HPDE6-E6E7 (cell line): Measurements from ENCODE around the gene HDAC9.

Experiments
- DNase-seq: peaks from one replicate; pipeline ENCODE4 v3.0.0; 2011; ENCODE audit warnings: missing footprints; ENCODE audit errors: extremely low spot score

The HDAC9 gene

DNA sequence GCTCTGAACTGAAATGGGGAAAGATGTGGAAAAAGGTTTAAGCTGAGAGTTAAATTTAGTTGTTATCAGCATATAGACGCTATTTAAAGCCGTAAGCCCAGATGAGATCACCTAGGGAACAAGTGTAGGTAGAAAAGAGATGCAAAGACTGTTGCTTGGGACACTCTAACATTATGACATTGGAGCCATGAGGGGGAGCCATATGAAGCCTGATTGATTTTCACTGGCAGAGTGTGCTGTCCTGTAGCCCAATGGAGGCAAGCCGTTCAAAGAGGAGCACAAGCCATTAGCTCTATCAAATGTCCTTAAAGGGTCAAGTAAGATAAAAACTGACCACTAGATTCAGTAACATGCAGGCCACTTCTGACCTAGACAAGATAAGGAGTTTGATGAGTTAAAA lies 398.6 kb downstream of the HDAC9 start:
- DNase-seq, result no peak

DNA sequence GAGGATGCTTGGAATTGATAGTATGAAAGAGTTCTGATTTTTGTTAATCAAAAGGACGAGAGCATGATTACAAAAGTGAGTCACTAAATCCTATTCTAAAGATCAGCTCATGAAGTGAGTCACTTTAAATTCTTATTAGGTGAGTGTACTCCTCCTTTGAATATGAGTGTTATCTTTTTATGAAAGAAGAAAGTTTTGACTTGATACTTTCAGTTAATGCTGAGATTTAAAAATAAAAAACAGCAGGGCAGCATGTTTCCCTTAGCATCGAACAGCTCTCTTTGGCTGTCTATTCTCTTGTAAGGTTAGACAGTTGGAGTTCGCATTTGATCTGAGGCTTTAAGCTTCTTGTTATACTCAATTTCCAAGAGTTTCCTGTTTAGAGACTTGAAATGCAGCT lies 399.9 kb downstream of the HDAC9 start:
- peak; percentile 27 for DNase-seq

DNA sequence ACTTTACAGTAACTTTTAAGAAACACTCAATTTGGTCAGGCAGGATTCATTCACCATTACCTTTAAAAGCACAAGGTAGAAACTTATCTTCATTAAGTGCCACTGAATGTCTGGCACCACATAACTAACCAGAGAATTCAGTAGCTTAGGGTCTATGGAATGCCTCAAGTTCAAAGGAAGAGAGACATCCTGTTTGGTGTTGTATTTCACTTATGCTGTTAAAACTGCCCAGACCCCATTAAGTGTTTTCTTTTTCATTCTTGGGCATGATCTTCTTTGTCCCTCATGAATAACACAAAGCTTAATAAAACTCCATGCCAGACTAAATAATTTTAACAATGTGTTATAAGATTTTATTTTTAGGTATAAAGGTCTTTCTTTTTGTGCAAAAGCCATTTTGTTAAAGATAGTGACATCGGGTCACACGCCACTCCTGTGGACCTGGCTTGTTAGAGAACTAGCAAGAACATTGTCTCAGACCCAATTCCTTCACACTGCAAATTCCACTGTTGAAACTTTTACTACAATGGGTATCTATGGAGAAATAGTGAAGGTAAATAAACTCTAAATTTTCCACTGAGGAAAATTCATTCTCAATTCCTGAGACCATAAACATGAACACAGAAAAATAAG lies 400.9 kb downstream of the HDAC9 start:
- DNase-seq, result no peak

DNA sequence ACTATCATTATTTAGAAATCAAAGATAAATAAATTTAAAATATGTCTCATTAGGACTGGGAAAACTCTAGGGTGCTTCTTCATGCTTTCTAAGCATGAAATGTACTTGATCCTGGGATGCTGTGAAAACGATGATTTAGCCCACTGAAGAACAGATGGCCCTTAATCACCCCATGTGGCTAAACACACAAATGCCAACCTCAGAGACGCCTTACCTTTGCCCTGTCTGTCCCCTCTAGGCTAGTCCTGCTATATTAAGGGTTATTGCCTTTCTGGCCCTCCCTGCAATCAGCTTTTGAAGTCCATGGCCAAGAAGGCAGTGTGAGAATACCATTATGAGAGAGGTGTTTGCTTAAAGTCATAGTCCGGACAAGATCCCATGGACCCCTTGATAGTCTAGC lies 404.7 kb downstream of the HDAC9 start:
- DNase-seq, result no peak

DNA sequence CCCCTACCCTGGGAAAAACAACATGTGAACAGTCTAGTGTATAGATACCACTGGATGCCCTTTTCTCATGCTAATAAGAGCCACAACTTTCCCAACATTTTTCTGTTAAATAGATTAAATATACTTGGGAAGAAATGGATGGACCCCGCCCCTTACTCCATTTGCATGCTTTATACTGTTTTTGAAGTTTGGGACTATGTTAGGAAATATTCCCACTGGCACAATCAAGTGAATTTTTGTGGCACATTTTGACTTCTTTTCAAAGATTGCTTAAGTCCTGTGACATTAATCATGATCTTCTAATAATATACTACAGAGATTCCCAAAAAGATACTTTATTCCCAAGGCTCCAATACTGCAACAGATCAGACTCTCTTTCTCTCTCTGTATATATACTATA lies 405.3 kb downstream of the HDAC9 start:
- no peak for DNase-seq

DNA sequence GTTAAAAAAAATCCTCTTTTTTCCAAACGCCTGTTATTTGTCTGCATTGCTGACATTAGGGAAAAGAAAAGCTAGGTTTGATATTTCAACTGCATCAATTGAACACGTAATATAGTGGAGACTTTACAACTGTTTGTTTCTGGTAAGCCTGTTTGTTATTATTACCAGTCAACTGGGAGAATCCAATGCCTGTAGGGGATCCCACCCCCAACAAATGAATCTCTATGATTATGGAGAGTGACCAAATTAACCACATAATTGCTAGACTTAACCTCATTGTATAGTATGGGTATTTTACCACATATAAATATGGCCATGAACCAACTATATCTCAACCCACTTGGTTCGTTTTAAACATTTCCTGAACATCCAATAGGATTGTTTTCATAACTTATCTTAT lies 405.8 kb downstream of the HDAC9 start:
- no peak for DNase-seq

DNA sequence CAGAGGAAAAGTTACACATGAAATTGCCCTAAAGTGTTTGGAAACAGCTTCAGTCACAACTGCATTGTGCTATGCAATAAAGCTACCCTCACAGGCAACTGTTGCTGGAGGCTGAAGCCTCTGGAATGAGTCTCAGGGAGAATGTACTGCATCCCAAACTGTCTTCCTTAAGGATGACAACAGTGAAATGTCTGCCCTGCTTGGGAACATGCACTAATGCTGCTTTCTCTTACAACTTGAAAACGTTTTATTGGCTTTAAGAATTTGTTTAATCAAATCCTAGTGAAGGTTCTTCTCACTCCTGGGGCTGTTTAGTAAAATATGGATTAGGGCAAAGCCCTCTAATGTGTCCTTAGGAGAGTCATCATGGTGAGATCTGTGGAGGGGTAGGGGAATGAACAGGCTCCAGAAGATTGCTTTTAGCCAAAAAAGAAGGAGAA lies 406.5 kb downstream of the HDAC9 start:
- no peak for DNase-seq

DNA sequence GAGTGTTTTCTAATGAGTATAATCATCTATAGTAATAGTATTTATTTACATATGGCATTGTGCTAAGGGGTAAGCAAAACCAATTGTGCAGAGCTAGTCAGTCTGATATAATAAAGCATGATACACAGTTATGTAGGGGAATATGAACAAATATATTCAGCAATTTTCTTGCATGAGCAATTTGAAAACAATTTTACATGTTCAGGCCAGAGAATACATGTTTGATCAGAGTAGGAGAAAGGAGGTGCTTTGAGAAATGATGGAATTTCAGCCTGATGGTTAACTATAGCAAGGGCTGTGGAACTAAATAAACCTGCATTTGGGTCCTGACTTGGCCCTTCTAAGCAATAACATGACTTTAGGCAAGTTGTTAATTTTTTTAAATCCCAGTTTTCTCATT lies 407.3 kb downstream of the HDAC9 start:
- DNase-seq, result no peak

DNA sequence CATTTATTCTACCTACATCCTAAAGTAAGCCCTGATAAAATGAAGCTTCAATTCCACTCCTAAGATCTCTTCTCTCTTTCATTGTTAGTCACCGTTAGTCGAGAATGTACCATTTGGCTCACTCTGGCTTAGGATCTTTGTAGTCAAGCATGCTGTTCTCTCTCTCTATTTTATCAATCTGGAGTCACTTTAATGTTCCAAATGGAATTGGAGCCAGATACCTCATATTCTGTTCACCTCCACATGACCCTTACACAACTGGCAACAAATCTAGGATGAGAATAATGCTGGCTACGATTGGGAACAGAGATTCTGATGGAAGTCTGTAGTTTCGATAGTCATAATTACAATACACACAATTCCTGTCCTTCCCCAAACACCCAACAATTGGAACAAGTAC lies 408.1 kb downstream of the HDAC9 start:
- no peak for DNase-seq

DNA sequence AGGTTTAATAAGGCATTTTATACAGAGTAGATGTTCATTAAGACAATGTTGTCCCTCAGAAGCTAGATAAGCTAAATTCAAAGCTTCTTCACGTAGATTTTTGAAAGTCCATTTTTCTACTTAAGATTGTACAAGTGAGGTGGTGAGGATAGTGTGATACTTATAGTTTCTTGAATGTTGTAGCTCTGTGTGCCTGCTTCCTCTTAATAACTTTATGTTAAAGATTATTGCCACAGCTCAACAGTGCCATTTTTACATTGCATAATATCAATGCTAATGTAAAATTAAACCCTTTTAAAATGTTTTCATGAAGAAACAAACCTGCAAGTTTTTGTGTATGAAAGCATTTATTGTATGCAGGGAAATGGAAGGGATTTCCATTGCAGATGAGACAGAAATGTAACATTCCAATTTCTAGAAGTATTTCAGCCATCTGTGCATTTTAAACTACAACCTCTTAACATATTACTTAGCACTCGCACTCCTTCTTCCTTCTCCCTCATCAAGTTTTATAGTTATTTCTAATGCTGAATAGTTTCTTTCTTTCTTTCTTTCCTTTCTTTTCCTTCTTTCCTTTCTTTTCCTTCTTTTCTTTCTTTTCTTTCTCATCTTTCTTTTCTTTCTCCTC lies 409.9 kb downstream of the HDAC9 start:
- no peak for DNase-seq

DNA sequence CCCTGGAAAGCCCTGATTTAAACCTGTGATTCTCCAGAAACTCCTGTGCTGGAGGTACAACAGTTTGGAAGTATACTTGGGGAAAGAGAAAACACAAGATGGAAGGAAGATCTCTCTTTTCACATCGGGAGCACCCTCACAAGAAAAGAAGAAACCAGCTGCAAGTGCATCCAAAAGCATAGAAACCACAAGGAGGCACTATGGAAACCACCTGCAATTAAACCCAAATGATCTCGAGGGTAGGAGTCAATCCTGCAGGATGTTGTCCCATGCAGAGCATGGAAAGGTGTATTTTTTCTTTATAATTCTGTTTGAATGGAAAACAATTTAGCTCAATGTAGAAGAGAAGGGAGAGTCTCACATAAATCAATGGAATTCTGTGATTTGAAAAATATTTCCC lies 411.4 kb downstream of the HDAC9 start:
- DNase-seq, result no peak

DNA sequence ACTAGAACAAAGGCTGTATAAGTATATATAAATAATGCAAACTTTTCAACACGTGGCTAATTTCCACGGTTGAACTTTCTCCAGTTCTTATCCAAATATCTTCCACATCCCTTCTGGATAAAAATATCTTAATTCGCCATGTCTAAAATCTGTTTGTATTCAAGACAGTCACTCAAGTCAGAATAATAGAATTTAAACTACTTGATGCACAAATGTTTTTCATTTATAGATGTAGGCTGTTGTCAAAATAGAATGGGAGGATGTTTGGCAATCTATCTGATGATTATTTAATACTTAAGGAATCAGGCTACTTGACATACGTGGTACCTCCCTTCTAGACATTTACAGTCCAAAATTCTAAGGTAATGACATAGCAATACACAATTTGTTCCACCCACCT lies 417.6 kb downstream of the HDAC9 start:
- no peak for DNase-seq

DNA sequence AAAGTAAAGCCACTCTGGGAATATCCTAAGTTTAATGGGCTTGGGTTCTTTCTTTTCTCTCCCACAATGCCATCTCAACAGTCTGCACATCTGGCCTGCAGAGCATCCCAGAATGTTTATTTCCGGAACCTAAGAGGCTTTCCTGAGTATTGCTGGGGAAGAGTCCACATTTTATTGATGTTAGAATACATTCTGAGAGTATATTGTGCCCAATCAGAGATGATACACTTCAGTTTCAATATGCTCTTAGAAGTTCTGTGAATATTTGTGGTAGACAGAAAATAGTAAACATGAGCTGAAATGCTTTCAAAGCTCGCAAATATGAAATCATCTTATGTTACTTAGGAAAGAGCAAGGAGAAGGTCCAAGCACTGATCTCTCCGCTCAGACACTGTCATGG lies 421.3 kb downstream of the HDAC9 start:
- DNase-seq, result no peak

DNA sequence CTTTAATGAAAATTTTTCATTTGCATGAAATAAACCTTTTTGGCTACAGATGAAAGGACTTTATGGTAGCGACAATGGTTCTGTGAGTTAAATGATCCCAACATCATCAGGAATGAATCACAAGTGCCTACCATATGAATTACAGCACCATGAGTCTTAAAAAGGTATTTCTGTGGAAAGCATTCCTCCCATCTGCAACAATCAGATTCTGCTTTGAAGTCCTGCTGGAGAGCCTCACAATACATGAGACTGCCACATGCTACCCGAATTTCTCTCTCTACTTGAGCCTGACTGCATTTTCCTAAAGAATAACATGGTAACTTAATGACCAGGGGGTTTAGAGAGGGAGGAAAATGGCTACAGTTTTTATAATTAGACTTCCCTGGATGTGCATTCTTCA lies 431.6 kb downstream of the HDAC9 start:
- no peak for DNase-seq

DNA sequence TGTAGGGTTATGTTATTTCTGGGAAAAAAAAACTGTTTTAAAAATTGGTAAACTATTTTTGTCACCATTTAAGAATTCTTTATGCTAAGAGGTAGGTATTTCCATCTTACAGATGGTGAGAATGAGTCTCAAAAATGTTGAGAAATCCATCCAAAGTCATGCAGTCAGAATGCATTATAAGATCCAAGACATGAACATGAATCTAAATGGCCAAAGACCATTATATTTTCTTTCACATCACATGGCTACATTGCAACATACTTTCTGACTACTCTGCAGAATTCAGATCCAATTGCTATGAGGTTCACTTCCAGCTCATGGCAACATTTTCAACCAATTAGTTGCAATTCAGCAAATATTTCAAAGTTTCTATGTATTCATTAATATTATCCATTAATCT lies 440.7 kb downstream of the HDAC9 start:
- DNase-seq, result no peak

DNA sequence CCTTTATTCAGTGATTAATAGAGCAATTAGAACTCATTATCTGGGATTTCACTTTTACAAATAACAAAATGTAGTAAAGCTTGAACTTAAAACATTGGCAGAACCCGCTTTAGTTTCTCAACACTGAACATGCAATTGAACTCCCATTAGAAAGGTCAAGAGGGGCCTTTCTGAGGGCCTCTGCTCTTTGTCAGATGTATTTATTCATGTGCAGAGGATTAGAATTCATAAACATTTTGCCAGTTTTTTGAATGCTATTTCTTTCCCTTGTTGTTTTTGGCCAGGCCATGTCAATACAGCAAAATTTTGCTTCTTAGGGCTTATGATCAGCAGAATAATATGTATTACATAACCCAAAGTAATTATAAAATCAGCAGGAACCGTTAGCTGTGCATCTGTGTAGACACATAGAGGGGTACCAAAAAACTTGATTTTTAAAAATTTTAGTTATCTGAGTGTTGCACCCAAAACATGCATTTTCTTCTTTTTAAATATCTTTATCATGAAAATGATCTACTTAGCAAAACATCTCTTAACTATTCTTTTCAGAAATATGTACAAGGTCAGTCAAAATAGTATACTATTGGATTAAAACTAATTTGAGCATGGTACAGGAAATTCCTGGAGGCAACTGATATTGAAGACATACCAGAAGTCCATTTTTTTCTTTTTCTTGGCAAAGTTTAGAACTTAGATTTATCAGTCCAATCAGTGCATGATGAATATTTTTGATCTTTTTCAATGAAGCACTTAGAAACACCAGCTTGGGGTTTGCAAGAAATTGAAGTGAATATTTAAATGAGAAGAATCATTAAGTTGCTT lies 444.4 kb downstream of the HDAC9 start:
- DNase-seq, result no peak

DNA sequence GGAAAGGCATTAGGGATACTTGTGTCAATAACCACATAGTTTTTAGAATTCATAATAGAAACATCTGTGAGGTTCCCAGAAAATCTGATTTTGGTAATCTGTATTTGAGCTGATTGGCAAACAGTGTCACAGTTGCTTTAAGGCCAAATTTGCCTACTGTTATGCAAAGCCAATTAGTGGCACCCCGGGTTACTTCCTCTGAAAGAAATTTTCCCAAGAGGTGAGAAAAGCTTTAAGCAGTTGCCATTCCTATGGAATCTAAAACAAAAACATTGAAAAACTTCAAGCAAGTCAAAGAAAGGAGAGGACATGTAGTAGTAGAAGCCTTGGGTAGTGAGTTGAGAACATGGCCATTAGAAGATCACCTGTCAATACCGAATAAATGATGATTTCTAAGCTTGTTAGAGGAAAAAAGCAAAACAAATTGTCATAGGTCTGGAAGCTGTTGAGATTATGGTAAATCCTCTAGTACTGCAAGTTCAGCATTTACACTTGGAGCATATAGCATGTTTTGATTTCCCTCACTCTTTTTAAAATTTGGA lies 445.1 kb downstream of the HDAC9 start:
- DNase-seq, result no peak

DNA sequence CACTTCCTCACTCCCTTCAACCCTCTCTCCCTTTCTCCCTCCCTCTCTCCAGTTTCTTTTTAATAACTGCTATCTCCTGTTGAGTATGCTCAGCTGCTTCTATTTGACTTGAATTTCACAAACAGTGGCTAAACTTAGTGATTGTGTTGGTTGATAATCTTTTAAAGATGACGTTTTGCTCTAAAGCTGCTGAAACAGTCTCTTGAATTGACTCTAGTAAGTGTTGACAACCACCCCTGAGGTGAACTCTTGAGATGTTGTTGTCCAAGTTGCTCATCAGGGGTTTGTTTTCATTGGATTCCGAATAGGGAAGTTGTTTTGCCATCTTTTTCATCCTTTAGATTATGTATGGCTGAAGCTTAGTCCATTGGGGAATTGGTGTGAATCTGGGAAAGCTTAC lies 445.7 kb downstream of the HDAC9 start:
- no peak for DNase-seq

DNA sequence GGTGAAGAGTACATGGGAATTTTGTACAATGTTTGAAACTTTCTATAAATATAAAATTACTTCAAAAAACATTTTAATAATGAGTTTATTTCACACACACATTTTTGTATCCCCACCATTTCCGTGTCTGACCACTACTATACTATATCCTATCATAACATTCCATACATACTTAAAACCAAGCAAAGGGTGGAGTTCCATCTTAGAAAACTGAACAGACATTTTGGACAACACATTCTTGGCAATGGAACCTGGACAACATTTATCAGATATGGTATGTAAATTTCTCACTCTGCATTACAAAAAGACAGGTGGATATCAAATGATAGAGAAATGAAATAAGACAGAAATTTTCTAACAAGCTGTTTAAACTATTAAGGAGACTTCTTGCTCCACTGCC lies 453.0 kb downstream of the HDAC9 start:
- DNase-seq, result no peak

DNA sequence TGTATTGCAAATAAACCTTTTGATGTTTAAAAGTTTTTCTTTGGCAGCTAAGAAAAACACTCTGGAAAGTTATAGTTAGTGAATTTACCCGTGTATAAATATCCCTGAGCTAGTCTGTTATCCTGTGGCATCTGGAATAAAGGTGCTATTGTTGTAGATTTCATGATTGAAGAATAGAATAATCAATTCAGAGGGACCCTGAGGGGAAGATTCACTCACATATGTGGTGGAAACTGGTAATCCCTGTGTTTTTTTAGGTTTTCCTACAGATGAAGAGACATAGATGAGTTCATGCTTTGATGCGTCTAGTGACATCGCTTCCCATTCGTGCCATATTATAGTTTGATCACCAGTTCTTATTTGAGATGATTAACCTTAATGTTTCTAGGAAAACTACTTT lies 457.3 kb downstream of the HDAC9 start:
- no peak for DNase-seq

DNA sequence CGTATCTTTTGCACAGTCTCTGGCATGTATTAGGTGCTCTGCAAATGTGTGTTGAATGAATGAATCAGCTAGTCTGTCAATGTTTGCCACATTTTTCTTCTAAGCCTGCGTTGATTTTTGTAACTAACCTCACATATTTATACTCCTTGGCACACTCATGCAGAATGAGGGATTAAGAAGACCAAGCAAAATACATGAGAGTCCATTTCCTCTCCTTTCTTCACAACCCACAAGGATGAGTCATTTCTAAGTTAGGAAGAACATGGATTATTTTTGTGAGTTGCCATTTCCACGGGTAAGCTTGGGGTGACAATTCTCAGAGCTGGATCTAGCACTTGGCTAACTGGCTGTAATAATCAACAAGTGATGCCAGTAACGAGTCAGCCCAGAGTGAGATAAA lies 463.1 kb downstream of the HDAC9 start:
- no peak for DNase-seq

DNA sequence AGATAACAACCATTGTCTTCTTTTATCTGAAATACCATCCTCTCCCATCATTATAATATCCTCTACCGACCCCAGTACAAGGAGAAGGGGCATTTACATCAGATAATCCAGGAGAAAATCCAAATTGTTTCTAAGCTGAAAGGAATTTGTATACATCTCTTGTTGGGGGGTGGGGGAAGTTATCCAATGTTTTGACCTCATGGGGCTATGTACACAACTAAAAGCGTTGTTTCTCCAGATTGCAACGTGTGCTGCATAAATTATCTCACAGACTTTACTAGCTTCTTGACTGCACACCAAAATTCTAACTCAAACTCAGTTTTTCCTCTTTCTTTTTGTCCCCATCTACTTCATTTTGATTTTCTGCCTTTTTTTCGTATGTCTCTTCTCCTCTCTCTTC lies 465.2 kb downstream of the HDAC9 start:
- DNase-seq, result no peak

DNA sequence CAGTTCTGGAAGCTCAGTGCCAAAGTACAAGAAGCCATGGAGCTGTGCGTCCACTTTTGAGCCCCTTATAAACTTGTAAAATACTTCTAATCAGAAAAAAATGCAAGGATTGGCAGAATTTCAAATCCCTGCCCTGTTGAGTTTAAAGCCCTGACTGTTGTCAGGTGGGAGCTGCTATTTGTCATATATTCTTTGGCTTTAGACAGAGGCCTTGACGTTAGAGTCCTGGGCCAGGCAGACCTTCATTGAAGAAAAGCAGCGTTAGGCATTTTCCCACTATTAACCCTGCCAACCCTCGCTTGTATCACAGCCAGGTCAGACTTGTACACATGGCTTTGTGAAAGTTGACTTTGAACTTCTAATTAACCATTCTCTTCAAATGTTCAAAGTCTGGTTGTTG lies 466.5 kb downstream of the HDAC9 start:
- DNase-seq, result no peak
